Neural crest cell (in vitro differentiated cells): ENCODE measurements around the gene USP8. TPM values are rescaled to one million over a fixed set of nuclear protein-coding genes. Genes with fewer than 3 reads are reported as not detected.

Experiments
- DNase-seq: peaks from one replicate; pipeline ENCODE4 v3.0.0; 2021; ENCODE audit warnings: low read depth, mixed read lengths, low spot score
- H3K27ac Mint-ChIP-seq: one replicate; pipeline ENCODE4 v1.8.0; 2021; ENCODE audit warnings: mild to moderate bottlenecking, mixed read lengths; ENCODE audit not compliant: unreplicated experiment
- H3K27me3 Mint-ChIP-seq: 2 replicates; pipeline ENCODE4 v1.8.0; 2021; ENCODE audit warnings: low read depth, mild to moderate bottlenecking, mixed read lengths
- H3K36me3 Mint-ChIP-seq: 2 replicates; pipeline ENCODE4 v1.8.0; 2021; ENCODE audit warnings: low read depth, mild to moderate bottlenecking, mixed read lengths
- H3K4me1 Mint-ChIP-seq: 2 replicates; pipeline ENCODE4 v1.8.0; 2021; ENCODE audit warnings: mixed read lengths
- H3K4me3 Mint-ChIP-seq: one replicate; pipeline ENCODE4 v1.8.0; 2021; ENCODE audit warnings: mild to moderate bottlenecking, mixed read lengths
- H3K9me3 Mint-ChIP-seq: 2 replicates; pipeline ENCODE4 v1.8.0; 2021; ENCODE audit warnings: mixed read lengths
- CTCF ChIP-seq: fragments of 200-600 bp; sonication (generic); conservative IDR thresholded peaks from 2 replicates; pipeline ENCODE4 v1.5.0; 2021; ENCODE audit warnings: antibody characterized with exemption, mild to moderate bottlenecking
- total RNA-seq: library from RNA; stranded (reverse); gene quantifications from 2 replicates; pipeline ENCODE4 v1.2.1, GENCODE V29; 2021

The USP8 gene
- total RNA-seq, 1 donor from 2014 or later: 40.5 TPM

GRCh38 chr15:50458348-50459112 is 34.3 kb downstream of the USP8 start:
- H3K4me1 Mint-ChIP-seq: no peaks in the 10 kb centered on the region
- no peak overlapping the region for H3K4me3 Mint-ChIP-seq
- peaks cover 17% of the 10 kb centered on the region for H3K36me3 Mint-ChIP-seq
- no peaks in the 10 kb centered on the region for H3K27me3 Mint-ChIP-seq
- no peaks in the 10 kb centered on the region for H3K9me3 Mint-ChIP-seq
- no peak overlapping the region for H3K27ac Mint-ChIP-seq
- DNase-seq: no peak
- TF ChIP-seq CTCF: no peak

GRCh38 chr15:50463423-50464358 is 39.5 kb downstream of the USP8 start:
- no peak for TF ChIP-seq CTCF
- H3K4me1 Mint-ChIP-seq: no peaks in the 10 kb centered on the region
- no peaks in the 10 kb centered on the region for H3K9me3 Mint-ChIP-seq
- DNase-seq: no peak
- no peak overlapping the region for H3K27ac Mint-ChIP-seq
- peaks cover 5% of the 10 kb centered on the region for H3K36me3 Mint-ChIP-seq
- H3K4me3 Mint-ChIP-seq: no peak overlapping the region
- H3K27me3 Mint-ChIP-seq: no peaks in the 10 kb centered on the region

GRCh38 chr15:50471072-50471471 is 46.9 kb downstream of the USP8 start:
- TF ChIP-seq CTCF: no peak
- Mint-ChIP-seq H3K4me1 (no peaks in the 10 kb centered on the region), H3K9me3 (no peaks in the 10 kb centered on the region), H3K27ac (no peak overlapping the region), H3K27me3 (no peaks in the 10 kb centered on the region), H3K4me3 (no peak overlapping the region), H3K36me3 (peaks cover 10% of the 10 kb centered on the region)
- no peak for DNase-seq

GRCh38 chr15:50476143-50476542 is 51.9 kb downstream of the USP8 start:
- no peak for DNase-seq
- no peaks in the 10 kb centered on the region for H3K9me3 Mint-ChIP-seq
- no peaks in the 10 kb centered on the region for H3K27me3 Mint-ChIP-seq
- H3K27ac Mint-ChIP-seq: no peak overlapping the region
- no peak overlapping the region for H3K4me3 Mint-ChIP-seq
- no peak for TF ChIP-seq CTCF
- peaks cover 17% of the 10 kb centered on the region for H3K36me3 Mint-ChIP-seq
- no peaks in the 10 kb centered on the region for H3K4me1 Mint-ChIP-seq

GRCh38 chr15:50484781-50485180 is 60.6 kb downstream of the USP8 start:
- Mint-ChIP-seq H3K9me3 (no peaks in the 10 kb centered on the region), H3K4me3 (no peak overlapping the region), H3K4me1 (no peaks in the 10 kb centered on the region), H3K36me3 (peaks cover 26% of the 10 kb centered on the region), H3K27me3 (no peaks in the 10 kb centered on the region), H3K27ac (no peak overlapping the region)
- DNase-seq: no peak
- no peak for TF ChIP-seq CTCF
